Measurements from ENCODE around the gene PGAM2.

DNA sequence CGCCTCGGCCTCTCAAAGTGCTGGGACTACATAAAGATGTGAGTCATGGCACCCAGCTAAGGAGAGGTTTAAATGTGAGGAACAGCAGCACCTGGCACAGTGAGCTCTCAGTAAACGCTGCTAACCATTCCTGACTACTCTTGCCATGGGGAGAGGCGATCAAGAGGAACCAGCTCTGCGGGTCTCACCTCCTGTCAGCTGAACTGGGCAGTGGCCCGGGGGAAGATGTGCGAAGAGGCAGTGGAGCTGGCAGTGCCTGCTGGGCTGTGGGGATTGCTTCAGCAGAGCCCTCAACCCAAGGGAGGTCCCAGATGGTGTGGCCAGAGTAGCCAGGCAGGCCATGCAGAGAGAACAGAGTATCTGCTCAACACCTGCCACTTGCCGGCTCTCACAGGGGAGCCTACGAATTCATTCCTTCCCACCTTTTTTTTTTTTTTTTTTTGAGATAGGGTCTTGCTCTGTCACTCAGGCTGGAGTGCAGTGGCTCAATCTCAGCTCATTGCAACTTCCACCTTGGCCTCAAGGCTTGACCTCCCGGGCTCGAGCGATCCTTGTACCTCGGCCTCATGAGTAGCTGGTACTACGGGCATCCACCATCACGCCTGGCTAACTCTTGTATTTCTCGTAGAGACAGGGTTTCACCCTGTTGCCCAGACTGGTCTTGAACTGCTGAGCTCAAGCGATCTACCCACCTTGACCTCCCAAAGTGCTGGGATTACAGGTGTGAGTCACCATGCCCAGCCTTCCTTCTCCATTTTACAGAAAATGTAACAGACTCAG lies 10.1 kb upstream of the PGAM2 start:
- TF ChIP-seq, protein P1, sequence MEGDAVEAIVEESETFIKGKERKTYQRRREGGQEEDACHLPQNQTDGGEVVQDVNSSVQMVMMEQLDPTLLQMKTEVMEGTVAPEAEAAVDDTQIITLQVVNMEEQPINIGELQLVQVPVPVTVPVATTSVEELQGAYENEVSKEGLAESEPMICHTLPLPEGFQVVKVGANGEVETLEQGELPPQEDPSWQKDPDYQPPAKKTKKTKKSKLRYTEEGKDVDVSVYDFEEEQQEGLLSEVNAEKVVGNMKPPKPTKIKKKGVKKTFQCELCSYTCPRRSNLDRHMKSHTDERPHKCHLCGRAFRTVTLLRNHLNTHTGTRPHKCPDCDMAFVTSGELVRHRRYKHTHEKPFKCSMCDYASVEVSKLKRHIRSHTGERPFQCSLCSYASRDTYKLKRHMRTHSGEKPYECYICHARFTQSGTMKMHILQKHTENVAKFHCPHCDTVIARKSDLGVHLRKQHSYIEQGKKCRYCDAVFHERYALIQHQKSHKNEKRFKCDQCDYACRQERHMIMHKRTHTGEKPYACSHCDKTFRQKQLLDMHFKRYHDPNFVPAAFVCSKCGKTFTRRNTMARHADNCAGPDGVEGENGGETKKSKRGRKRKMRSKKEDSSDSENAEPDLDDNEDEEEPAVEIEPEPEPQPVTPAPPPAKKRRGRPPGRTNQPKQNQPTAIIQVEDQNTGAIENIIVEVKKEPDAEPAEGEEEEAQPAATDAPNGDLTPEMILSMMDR (conservative IDR thresholded peaks at IDR 0.05 in 1 of 2, IDR thresholded peaks at IDR 0.05 in 1 of 2; ENCODE audit: extremely low read depth in 1 of 2, insufficient read depth in 1 of 2, low read depth in 1 of 2, low read length in 2 of 2), result no peak
- no peak for TF ChIP-seq EZH2 (IDR thresholded peaks at IDR 0.05; ENCODE audit: borderline replicate concordance, low read length)
